ENCODE measurements around the gene DKK3.

DKK3 gene

DNA sequence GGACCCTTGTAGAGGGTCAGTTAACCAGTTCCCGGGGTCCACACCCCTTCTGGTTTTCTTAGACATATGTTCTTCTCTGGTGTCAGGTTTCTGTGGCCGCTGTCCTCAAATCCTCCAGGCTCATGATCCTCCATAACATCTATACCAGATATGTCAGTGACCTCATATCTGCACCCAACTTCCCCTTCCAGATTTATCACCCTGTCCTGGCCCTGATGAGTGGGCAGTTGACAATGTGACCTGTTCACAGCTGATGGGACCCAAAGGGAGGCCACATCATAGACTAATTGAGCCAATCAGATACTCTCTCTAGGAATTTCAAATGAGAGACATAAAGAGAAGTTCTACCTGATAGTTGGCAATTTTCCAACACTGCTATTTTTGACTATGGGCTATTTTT is 5.1 kb downstream of the DKK3 start:
- no peak for DNase-seq

GRCh38 chr11:12001186-12001585 is 7.2 kb downstream of the DKK3 start:
- no peak for DNase-seq

DNA sequence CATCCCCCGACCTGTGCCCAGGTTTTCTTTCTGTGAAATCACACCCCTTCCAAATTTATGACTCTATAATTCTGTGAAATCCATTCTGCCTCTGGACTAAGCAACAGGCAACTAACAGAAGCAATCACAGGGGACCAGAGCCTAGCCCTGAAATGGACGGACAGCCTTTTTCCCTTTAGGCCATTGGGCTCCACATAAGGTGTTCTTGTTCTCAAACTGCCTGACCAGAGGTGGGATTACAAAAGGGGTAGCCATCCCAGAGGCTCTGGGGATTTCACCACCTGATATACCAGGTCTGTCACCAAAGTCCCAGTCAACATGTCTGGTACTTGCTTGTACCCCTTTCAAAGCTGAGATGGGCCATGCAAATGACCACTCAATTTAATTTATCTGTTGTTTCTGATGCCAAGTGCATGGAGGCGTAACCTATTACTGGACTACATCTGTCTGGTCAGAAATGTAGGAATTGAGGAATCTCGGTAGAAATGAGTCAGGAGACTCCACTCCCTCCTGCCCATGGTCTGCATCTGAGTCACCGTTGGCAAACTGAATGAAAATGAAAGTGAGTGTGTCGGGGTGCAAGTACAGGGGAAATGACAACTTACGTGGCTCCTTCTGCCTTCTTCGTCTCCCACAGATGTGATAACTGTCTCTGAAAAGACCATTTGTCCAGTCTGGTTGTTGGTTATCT is 10.2 kb downstream of the DKK3 start:
- DNase-seq, result no peak

DNA sequence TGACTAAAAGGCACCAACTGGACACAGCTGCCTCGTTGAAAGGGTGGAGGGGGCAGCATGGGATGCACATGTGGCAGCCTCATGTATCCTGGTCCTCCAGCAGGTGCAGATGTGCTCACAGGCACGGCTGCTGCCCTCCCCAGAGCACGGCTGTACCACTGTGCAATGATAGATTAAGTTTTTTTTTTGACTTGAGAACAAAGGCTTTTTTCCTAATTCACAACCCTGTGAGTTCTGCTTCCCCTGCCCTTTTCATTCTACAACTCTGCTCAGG is 11.4 kb downstream of the DKK3 start:
- DNase-seq, result no peak

DNA sequence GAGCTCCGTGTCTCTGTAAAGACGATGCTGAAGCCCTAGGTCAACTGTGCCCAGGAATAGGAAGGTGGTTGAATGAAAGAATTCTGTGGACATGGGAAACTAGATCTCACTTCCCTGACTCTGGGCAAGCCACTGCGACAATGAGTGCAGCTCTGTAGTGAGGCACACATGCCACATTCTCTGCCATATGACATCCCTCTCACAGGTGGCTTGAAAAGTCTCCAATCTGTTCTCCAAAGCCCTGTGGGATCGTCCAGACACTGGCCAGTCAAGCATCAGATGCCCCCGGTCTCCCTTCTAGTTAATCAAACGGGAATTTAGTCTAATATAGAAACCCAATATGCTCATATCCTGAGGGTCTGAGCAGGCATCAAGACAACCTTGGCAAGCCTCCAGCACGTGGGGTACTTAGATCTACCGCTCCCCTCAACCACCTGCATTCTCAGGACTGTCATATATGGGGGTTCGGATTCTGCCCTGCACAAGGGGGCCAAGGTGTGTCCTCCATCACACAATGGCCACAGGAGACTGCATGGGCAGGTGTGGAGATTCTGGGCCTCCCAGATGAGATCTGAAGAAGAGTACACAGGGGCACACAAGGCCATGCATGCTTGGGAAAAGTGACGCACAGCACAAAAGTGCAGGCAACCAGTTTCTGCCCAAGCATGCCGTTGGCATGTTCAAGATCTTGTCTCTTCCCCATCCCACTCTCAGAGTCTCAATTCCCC is 11.9 kb downstream of the DKK3 start:
- DNase-seq, result no peak

DNA sequence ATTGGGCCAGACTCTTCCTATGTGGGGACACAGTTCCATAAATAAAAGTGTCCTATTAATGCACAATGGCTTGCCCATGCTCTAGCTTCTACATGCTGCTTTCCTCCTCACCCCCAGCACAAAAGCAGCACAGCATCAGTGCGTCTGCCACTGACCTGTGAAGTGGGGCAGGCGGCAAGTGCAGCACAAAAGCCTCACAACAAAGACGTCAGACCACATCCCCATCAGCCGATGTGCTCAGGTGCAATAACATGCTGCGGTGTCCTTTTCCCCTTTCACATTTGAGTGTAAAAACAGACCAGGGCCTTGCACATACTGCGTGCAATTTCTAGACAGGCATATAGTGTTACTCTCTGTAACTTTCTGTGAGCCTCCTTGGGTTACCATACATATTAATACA is 12.8 kb downstream of the DKK3 start:
- DNase-seq, result no peak

- no peak for DNase-seq
These were observed 14.6 kb downstream of the DKK3 start for GRCh38 chr11:11993839-11994238.

GRCh38 chr11:11992257-11993212 is 15.9 kb downstream of the DKK3 start:
- no peak for DNase-seq

- no peak for DNase-seq
These were observed 18.4 kb downstream of the DKK3 start for GRCh38 chr11:11989774-11990744.

GRCh38 chr11:11988681-11989261 is 19.7 kb downstream of the DKK3 start:
- DNase-seq, result no peak

DNA sequence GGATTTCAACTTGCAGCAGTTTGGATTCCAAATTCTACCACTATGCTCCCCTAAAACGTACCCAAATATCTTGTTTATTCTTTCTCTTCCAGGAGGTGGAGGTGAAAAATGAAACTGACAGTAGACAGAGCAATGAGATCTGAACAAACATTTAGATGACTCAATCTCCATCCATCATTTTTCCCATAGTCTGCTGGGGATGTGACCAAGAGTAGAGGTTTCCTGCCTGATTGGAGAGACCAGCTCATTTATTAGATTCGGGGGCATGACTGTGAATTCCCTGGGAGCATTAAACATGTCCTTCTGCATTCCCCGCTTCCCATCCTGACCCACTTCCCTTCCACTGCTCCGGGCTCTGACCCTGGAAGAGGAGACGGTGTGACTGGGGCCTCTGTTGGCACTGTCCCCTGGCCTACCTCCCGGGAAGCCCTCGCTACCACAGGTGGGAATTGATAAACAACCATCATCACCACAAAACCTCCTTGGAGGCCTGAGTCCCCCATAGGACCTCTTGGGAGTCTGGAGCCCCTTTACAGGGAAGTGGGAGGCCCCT is 20.3 kb downstream of the DKK3 start:
- DNase-seq, result no peak

- peak in 1 of 2 experiments; percentile 9 for DNase-seq
These were observed 20.9 kb downstream of the DKK3 start for GRCh38 chr11:11987503-11988022.

DNA sequence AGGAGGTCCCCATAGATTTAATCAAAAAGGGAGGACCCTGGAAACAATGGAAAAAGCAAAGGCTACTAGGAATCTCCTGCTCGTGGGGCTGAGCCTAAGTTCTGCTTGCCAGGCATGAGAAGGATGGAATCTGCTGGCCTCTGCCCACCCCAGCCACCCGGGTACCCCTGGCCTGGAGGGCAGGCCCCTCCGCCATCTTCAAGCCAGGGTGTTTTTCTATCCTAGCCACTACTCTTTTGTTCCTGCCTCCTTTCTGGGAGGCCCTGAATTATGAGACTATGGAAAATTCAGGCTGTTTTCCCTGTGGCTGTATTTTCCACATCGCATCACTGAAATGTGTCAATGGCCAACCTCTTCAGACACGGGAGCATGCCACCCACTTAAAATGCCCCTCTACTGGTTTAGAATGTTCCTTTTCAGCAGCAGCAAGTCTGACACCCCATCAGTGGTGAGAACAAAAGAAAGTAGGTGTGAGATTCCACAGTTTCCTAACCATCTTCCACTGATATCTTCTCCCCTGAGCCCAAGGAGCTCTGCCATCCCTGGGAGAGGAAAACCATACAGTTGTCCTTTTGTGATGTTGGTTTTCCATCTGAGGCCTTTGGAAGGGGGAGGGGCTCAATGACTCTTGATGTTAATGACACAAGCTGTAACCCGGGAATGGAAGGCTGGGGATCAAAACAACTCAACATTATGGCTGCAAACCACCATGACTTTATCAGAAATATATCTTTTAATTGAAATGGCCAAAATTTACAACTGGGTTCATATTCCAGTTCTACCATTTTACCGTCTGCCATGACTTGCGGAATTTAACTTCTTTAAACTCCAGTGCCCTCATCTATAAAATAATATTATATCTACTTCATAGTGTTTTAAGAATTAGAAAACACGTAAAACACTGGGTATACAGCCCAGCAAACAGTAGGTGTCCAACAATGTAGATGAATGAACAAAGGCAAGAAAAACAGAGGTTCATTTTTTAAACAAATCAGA is 22.2 kb downstream of the DKK3 start:
- DNase-seq, result no peak

GRCh38 chr11:11985016-11985715 is 23.3 kb downstream of the DKK3 start:
- no peak for DNase-seq

- DNase-seq, result no peak
These were observed 23.9 kb downstream of the DKK3 start for GRCh38 chr11:11984563-11984962.

DNA sequence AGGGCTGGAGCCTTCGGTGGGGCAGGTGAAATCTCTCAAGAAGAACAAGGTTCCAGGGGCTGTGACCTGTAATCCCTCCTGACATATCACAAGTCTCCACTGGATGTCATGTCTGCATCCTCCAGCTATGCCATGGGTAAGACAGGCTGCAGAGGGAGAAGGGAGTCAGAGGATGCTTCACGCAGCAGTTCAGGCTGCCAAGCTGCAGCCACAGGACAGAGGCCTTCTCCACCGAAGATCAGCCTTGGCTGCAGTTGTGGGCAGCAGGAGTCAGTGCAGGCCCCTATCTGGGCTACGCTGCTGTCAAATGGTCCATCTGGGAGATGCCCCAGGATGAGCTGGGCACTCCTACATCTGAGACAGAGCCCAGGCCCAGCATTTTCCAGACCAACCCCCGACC is 25.0 kb downstream of the DKK3 start:
- DNase-seq, result no peak

DNA sequence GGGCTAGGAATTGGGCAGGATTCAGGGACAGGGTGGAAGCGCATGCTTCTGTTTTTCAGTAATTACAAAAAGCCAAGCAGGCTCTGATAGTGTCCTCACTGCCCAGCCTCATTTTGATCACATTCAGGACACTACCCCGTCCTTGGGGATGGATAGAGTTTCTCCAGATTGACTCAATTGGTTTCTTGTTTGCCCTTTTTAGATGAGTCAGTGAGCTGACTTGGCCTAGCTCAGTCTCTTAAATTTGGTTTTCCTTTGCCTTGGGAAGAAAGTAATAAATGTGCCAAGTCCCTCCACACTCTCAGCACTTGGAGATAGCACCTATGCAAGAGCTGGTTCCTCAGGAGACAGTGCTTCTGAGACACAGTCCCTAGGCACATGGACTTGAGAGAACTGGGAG is 25.5 kb downstream of the DKK3 start:
- no peak for DNase-seq

GRCh38 chr11:11982461-11982860 is 26.0 kb downstream of the DKK3 start:
- no peak for DNase-seq

DNA sequence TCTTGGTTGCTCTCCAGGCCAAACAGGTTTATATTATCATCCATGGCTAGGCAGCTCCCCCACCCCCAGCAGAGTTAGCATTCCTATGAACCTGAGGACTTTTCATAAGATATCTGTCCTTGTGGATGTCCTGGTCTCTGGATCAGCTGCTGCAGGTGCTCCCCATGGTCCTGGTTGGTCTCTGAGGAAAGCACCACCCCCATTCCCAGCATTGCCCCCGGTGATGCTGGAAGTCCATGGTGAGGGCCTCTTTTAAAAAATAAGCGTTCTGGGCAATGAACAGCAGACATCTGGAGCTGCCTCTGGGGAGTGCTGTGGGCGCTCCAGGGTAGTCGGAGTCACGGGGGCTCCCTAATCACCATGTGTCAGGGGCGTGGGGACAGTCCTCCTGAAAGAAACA is 26.6 kb downstream of the DKK3 start:
- no peak for DNase-seq

DNA sequence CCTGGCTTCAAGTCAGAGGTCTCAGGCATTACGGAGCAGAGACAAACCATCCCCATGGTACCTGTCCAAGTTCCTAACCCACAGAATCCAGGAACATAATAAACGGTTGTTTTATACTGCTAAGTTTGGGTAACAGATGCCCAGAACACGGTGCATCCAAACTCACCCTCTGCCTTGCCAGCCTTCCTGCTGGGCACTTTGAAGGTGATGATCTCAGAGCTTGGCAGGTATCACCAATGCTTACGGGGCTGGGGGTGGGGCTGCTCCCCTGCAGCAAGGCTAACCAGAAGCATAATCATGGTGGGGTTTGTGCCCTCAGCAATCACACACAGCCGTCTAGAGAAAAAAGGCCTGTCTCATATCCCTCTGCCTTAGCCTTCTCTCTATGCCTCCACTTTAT is 27.1 kb downstream of the DKK3 start:
- DNase-seq, result no peak
